GM18499 (cell line): ENCODE results near the gene PDLIM3.

ENCODE experiments used
- ATAC-seq: cut with Tn5 transposase; IDR thresholded peaks from one replicate; pipeline ENCODE4 v1.9.1; 2021; ENCODE audit warnings: moderate number of reproducible peaks; ENCODE audit not compliant: insufficient read depth, unreplicated experiment

Gene PDLIM3

GRCh38 chr4:185473247-185473646 lies 62.1 kb downstream of the PDLIM3 start:
- no peak for ATAC-seq

- no peak for ATAC-seq
Measured at GRCh38 chr4:185472103-185472542, 63.2 kb downstream of the PDLIM3 start.

GRCh38 chr4:185471235-185472102 lies 63.8 kb downstream of the PDLIM3 start, which contains the start of gene CCDC110:
CCDC110 (minus strand) TSS chr4:185471733; CDS start chr4:185471683, 50 bp downstream.
- peak; percentile 54 for ATAC-seq

- no peak for ATAC-seq
Measured at GRCh38 chr4:185470501-185471195, 64.7 kb downstream of the PDLIM3 start.

GRCh38 chr4:185469580-185470154 lies 65.6 kb downstream of the PDLIM3 start:
- no peak for ATAC-seq

- no peak for ATAC-seq
Measured at GRCh38 chr4:185468999-185469398, 66.3 kb downstream of the PDLIM3 start.

- no peak for ATAC-seq
Measured at GRCh38 chr4:185467991-185468390, 67.3 kb downstream of the PDLIM3 start.

GRCh38 chr4:185467101-185467500 lies 68.2 kb downstream of the PDLIM3 start:
- no peak for ATAC-seq

GRCh38 chr4:185465707-185466106 lies 69.6 kb downstream of the PDLIM3 start:
- no peak for ATAC-seq

- no peak for ATAC-seq
Measured at GRCh38 chr4:185464887-185465286, 70.4 kb downstream of the PDLIM3 start.

- ATAC-seq = no peak
Measured at GRCh38 chr4:185464183-185464582, 71.1 kb downstream of the PDLIM3 start.

- no peak for ATAC-seq
Measured at GRCh38 chr4:185463541-185463940, 71.8 kb downstream of the PDLIM3 start.

GRCh38 chr4:185461565-185461964 lies 73.7 kb downstream of the PDLIM3 start:
- no peak for ATAC-seq

- no peak for ATAC-seq
Measured at GRCh38 chr4:185457136-185457535, 78.2 kb downstream of the PDLIM3 start.

- ATAC-seq = no peak
Measured at GRCh38 chr4:185456131-185456530, 79.2 kb downstream of the PDLIM3 start.
